Measurements from ENCODE around the gene ABCG8.

ABCG8 gene

GRCh38 chr2:43810888-43811287, 27.9 kb upstream of the ABCG8 start:
- no peaks in the 10 kb centered on the region for H3K9me2 ChIP-seq (replicated peaks; ENCODE audit: low read depth, low read length)
- no peak overlapping the region for H2AFZ ChIP-seq (ENCODE audit: low read length)
- H3K27me3 ChIP-seq (ENCODE audit: insufficient read depth, low read length, poor library complexity, severe bottlenecking): no peaks in the 10 kb centered on the region
- no peak overlapping the region for H3K4me3 ChIP-seq (ENCODE audit: low read length, poor library complexity, severe bottlenecking)
- no peaks in the 10 kb centered on the region for H3K9me3 ChIP-seq (ENCODE audit: insufficient read depth, low read depth, low read length)
- H3K79me2 ChIP-seq (ENCODE audit: insufficient read depth, low read length): no peaks in the 10 kb centered on the region
- H3F3A ChIP-seq (ENCODE audit: low read depth): no peaks in the 10 kb centered on the region
- H3K36me3 ChIP-seq (ENCODE audit: insufficient read depth, low read length): no peaks in the 10 kb centered on the region
- H4K20me1 ChIP-seq (ENCODE audit: insufficient read depth, low read length, poor library complexity, severe bottlenecking): no peaks in the 10 kb centered on the region
- no peak overlapping the region for H3K9ac ChIP-seq (ENCODE audit: low read depth, low read length, poor library complexity, severe bottlenecking)
- TF ChIP-seq CTCF (conservative IDR thresholded peaks at IDR 0.05; ENCODE audit: low read length) (no peak), EZH2phosphoT487 (IDR thresholded peaks at IDR 0.05; ENCODE audit: borderline replicate concordance) (no peak)
- H3K4me1 ChIP-seq (ENCODE audit: insufficient read depth, low read length, poor library complexity, severe bottlenecking): no peaks in the 10 kb centered on the region
- H3K4me2 ChIP-seq (ENCODE audit: low read depth, low read length, poor library complexity, severe bottlenecking): no peak overlapping the region

GRCh38 chr2:43812006-43812405, 26.8 kb upstream of the ABCG8 start:
- no peaks in the 10 kb centered on the region for H3F3A ChIP-seq (ENCODE audit: low read depth)
- H3K9me3 ChIP-seq (ENCODE audit: insufficient read depth, low read depth, low read length): no peaks in the 10 kb centered on the region
- TF ChIP-seq CTCF (conservative IDR thresholded peaks at IDR 0.05; ENCODE audit: low read length) (no peak), EZH2phosphoT487 (IDR thresholded peaks at IDR 0.05; ENCODE audit: borderline replicate concordance) (no peak)
- no peaks in the 10 kb centered on the region for H4K20me1 ChIP-seq (ENCODE audit: insufficient read depth, low read length, poor library complexity, severe bottlenecking)
- no peak overlapping the region for H3K4me3 ChIP-seq (ENCODE audit: low read length, poor library complexity, severe bottlenecking)
- no peak overlapping the region for H2AFZ ChIP-seq (ENCODE audit: low read length)
- H3K79me2 ChIP-seq (ENCODE audit: insufficient read depth, low read length): no peaks in the 10 kb centered on the region
- H3K9me2 ChIP-seq (replicated peaks; ENCODE audit: low read depth, low read length): no peaks in the 10 kb centered on the region
- H3K36me3 ChIP-seq (ENCODE audit: insufficient read depth, low read length): no peaks in the 10 kb centered on the region
- no peaks in the 10 kb centered on the region for H3K4me1 ChIP-seq (ENCODE audit: insufficient read depth, low read length, poor library complexity, severe bottlenecking)
- no peak overlapping the region for H3K4me2 ChIP-seq (ENCODE audit: low read depth, low read length, poor library complexity, severe bottlenecking)
- no peaks in the 10 kb centered on the region for H3K27me3 ChIP-seq (ENCODE audit: insufficient read depth, low read length, poor library complexity, severe bottlenecking)
- H3K9ac ChIP-seq (ENCODE audit: low read depth, low read length, poor library complexity, severe bottlenecking): no peak overlapping the region

- H4K20me1 ChIP-seq (ENCODE audit: insufficient read depth, low read length, poor library complexity, severe bottlenecking): no peaks in the 10 kb centered on the region
- TF ChIP-seq CTCF (conservative IDR thresholded peaks at IDR 0.05; ENCODE audit: low read length): no peak
- no peak for TF ChIP-seq EZH2phosphoT487 (IDR thresholded peaks at IDR 0.05; ENCODE audit: borderline replicate concordance)
These were observed 25.8 kb upstream of the ABCG8 start for GRCh38 chr2:43812947-43813346.

More at GRCh38 chr2:43812947-43813346, 25.8 kb upstream of the ABCG8 start:
- Histone ChIP-seq H3K4me3 (ENCODE audit: low read length, poor library complexity, severe bottlenecking) (no peak overlapping the region), H3K9ac (ENCODE audit: low read depth, low read length, poor library complexity, severe bottlenecking) (no peak overlapping the region), H3K36me3 (ENCODE audit: insufficient read depth, low read length) (no peaks in the 10 kb centered on the region), H3K9me3 (ENCODE audit: insufficient read depth, low read depth, low read length) (no peaks in the 10 kb centered on the region), H3K79me2 (ENCODE audit: insufficient read depth, low read length) (no peaks in the 10 kb centered on the region), H3K4me1 (ENCODE audit: insufficient read depth, low read length, poor library complexity, severe bottlenecking) (no peaks in the 10 kb centered on the region), H2AFZ (ENCODE audit: low read length) (no peak overlapping the region), H3K9me2 (replicated peaks; ENCODE audit: low read depth, low read length) (no peaks in the 10 kb centered on the region), H3F3A (ENCODE audit: low read depth) (no peaks in the 10 kb centered on the region), H3K27me3 (ENCODE audit: insufficient read depth, low read length, poor library complexity, severe bottlenecking) (no peaks in the 10 kb centered on the region), H3K4me2 (ENCODE audit: low read depth, low read length, poor library complexity, severe bottlenecking) (no peak overlapping the region)

All from Loucy (cell line).